GM12878 (cell line): ENCODE measurements around the gene GOLGA2. TPM values are rescaled to one million over a fixed set of nuclear protein-coding genes. Genes with fewer than 3 reads are reported as not detected.

ENCODE experiments used
- ATAC-seq: fragments of 200-7000 bp; cut with Tn5 transposase; 3 replicates; pipeline ENCODE4 v1.9.1; 2020; ENCODE audit warnings: mild to moderate bottlenecking, moderate library complexity
- BruUV-seq: library from RNA; stranded (reverse); fragments of 400-500 nt; replicated peaks from 2 replicates; lab custom pipeline; 2021; lab: Mats Ljungman, UMichigan
- CTCF ChIA-PET: fragments of 300-600 bp; sonication (Branson Sonifier 250); formaldehyde crosslinking; extraction: SDS; loops from one replicate; lab custom pipeline; 2021; ENCODE audit warnings: inconsistent platforms; lab: Yijun Ruan, JAX
- POLR2A ChIA-PET: fragments of 350-600 bp; formaldehyde crosslinking; extraction: SDS; loops from one replicate; lab custom pipeline; 2021; ENCODE audit warnings: inconsistent platforms; lab: Charles Lee
- RAD21 ChIA-PET: fragments of 300-600 bp; sonication (Branson Sonifier 250); formaldehyde crosslinking; loops from one replicate; lab custom pipeline; 2023; ENCODE audit warnings: antibody characterized with exemption; ENCODE audit not compliant: unreplicated experiment; lab: Charles Lee
- SMC1A ChIA-PET: fragments of 300-600 bp; sonication (Branson Sonifier 250); formaldehyde crosslinking; loops from one replicate; lab custom pipeline; 2023; ENCODE audit not compliant: unreplicated experiment, uncharacterized antibody; lab: Charles Lee
- DNase-seq: peaks from one replicate; pipeline ENCODE4 v3.0.0-alpha.2; 2011; ENCODE audit warnings: low read depth, low spot score
- FAIRE-seq: peaks from 3 replicates; lab custom pipeline; 2011; peaks lifted over from hg19 to GRCh38; lab: Jason Lieb, UNC
- H2AFZ ChIP-seq: 2 replicates; pipeline ENCODE4 v1.6.0; 2011; ENCODE audit warnings: low read depth, low read length, control low read depth; ENCODE audit not compliant: control insufficient read depth
- H3K27ac ChIP-seq: 2 replicates; pipeline ENCODE4 v1.5.1; 2011; ENCODE audit warnings: control low read depth; ENCODE audit not compliant: control insufficient read depth, insufficient read depth
- H3K27me3 ChIP-seq, 2 experiments: replicated peaks in 1 of 2; 2 replicates each; pipeline versions ENCODE4 v1.6.0 to v1.6.1; 2011; ENCODE audit warnings: low read length in 1 of 2; ENCODE audit not compliant: control insufficient read depth in 2 of 2, insufficient read depth in 2 of 2
- H3K36me3 ChIP-seq, 2 experiments: 2 replicates each; pipeline ENCODE4 v1.5.1; 2011; ENCODE audit warnings: low read length in 1 of 2; ENCODE audit not compliant: control insufficient read depth in 2 of 2, insufficient read depth in 2 of 2
- H3K4me1 ChIP-seq: 2 replicates; pipeline ENCODE4 v1.6.1; 2011; ENCODE audit warnings: mild to moderate bottlenecking, low read length, moderate library complexity, mixed read lengths; ENCODE audit not compliant: control insufficient read depth, insufficient read depth
- H3K4me2 ChIP-seq: 2 replicates; pipeline ENCODE4 v1.6.0; 2011; ENCODE audit warnings: control low read depth; ENCODE audit not compliant: control insufficient read depth, insufficient read depth
- H3K4me3 ChIP-seq: fragments of 200-600 bp; sonication (generic); 2 replicates; pipeline ENCODE4 v1.5.1; 2016
- H3K79me2 ChIP-seq: 2 replicates; pipeline ENCODE4 v1.6.0; 2011; ENCODE audit warnings: low read length; ENCODE audit not compliant: control insufficient read depth, insufficient read depth
- H3K9ac ChIP-seq: 2 replicates; pipeline ENCODE4 v1.8.0; 2011; ENCODE audit warnings: low read length, control low read depth, mixed read lengths; ENCODE audit not compliant: control insufficient read depth, insufficient read depth
- H3K9me3 ChIP-seq: replicated peaks from 3 replicates; pipeline ENCODE4 v1.5.1; 2011; ENCODE audit warnings: mild to moderate bottlenecking, low read length; ENCODE audit not compliant: control insufficient read depth, insufficient read depth
- H4K20me1 ChIP-seq: 2 replicates; pipeline ENCODE4 v1.6.0; 2011; ENCODE audit not compliant: control insufficient read depth, insufficient read depth
- BHLHE40 ChIP-seq, 2 experiments: fragments of 450-650 bp in 1 of 2; IDR thresholded peaks; 2 replicates each; pipeline ENCODE4 v1.6.1; 2011 to 2017; ENCODE audit warnings: low read depth in 2 of 2, borderline replicate concordance in 1 of 2, improper control_type of control experiment in 1 of 2, low read length in 1 of 2, mild to moderate bottlenecking in 1 of 2
- SP1 ChIP-seq: IDR thresholded peaks from one replicate; pipeline ENCODE4 v1.6.1; 2011; ENCODE audit warnings: low read depth, low read length
- WGBS: methylation state at CpG from one replicate; pipeline ENCODE4 v1.1.6; 2016; ENCODE audit warnings: low lambda C conversion rate; ENCODE audit not compliant: insufficient replicate concordance, insufficient coverage; ENCODE audit errors: missing lambda C conversion rate; 5-methylcytosine and 5-hydroxymethylcytosine counted together
- in situ Hi-C: fragments of 300-500 bp; cut with MboI; formaldehyde crosslinking; loops from 9 replicates; pipeline ENCODE4 v1.14.3; 2018; ENCODE audit warnings: mixed read lengths
- intact Hi-C: fragments of 100-400 bp; cut with micrococcal nuclease; formaldehyde crosslinking; loops from one replicate; pipeline ENCODE4 v1.14.2; 2022; ENCODE audit not compliant: unreplicated experiment
- polyA plus RNA-seq, 11 experiments: library from polyadenylated mRNA; depleted of rRNA in 4 of 11; unstranded in 6 of 11; stranded (reverse) in 5 of 11; fragments of >200 nt; fragmentation: Nextera tagmentation in 4 of 11; fragmentation: Illumina TruSeq in 1 of 11; extraction: Ambion mirVana in 4 of 11; extraction: Trizol in 1 of 11; gene quantifications; 1 replicate in 1 of 11; 2 replicates in 10 of 11; pipeline versions ENCODE4 v1.2.1 to v1.2.3, GENCODE V29; 2011 to 2016; ENCODE audit warnings: inconsistent platforms in 2 of 11, missing spikeins in 2 of 11, low read depth in 1 of 11
- total RNA-seq, 4 experiments: library from RNA; depleted of rRNA in 3 of 4; stranded (reverse); fragments of >200 nt in 3 of 4; fragmentation: Illumina TruSeq in 1 of 4; extraction: Trizol in 1 of 4; gene quantifications; 2 replicates each; pipeline versions ENCODE4 v1.2.1 to v1.2.3, GENCODE V29; 2013 to 2021
- TF ChIP-seq, protein P1 (sequence below): IDR thresholded peaks from 2 replicates; pipeline ENCODE4 v1.6.1; 2012; ENCODE audit warnings: mild to moderate bottlenecking, low read depth, low read length

The GOLGA2 gene
- total and polyA plus RNA-seq, 10 of the 15 experiments (the other 5 are each of a cell fraction or from before 2014, with no cell fraction given): 5.9 to 32.6 (median 19.7) TPM

DNA sequence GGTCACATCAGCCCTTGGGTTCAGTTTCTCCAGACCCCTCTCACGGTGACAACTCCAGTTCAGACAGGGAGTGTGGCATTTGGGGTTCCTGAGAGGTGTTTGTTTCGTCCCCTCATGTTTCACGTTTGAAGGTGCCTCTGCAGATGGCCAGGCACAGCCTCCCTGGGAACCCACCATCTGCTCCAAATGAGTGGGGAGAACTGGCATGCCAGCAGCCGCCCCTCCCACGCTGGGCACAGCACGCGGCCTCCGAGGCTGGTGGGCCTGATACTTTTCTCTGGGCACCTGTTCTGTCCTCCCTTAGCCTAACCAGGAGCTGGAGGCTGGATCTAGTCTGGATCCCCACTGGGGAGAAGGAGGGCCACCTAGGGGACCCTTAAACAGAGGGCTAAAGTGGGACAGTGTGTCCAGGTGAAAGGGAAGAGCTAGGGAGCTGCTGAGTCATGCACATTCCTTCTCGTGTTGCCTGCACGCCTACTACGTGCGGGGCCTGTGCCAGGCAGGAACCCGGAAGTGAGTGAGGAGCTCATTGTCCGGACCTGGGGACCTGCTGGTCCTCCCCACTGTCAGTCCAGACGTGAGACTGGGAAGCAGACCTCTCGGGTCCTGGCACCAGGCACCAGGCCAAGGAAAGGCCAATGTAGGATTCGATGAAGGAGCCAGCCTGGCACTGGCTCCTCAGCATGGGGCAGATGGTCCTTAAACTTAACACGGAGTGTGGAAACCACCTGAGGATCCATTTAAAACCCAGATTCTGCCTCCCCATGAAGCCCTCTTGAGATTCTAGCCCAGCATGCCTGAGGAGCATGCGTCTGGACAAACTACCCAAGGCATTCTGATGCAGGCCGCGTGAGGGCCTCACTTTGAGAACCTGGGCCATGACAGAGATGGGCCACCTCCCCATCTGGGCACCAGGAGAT lies 61.0 kb downstream of the GOLGA2 start:
- peaks cover 0 to 2% of the 10 kb centered on the region in 2 experiments; a peak in 2 of 4 replicates for H3K27me3 ChIP-seq
- ChIA-PET POLR2A (interaction anchor here (1.4 kb wide), 1 partner anchor 61 kb away, joined by 3 read pairs; the partner anchor contains the start of genes GOLGA2 and SWI5), RAD21 (interaction anchor here (0.6 to 1.4 kb wide), 2 partner anchors 77 to 126 kb away, joined by 4 read pairs; no protein-coding TSS in a partner anchor), CTCF (interaction anchor here (0.6 to 2.0 kb wide), 2 partner anchors 24 to 1672 kb away, joined by 4 to 6 read pairs; no protein-coding TSS in a partner anchor), SMC1A (interaction anchor here (0.6 kb wide), 1 partner anchor 137 kb away, joined by 3 read pairs; no protein-coding TSS in a partner anchor)
- H2AFZ ChIP-seq: no peak overlapping the region
- DNase-seq (no peak), FAIRE-seq (no peak), ATAC-seq (no peak)
- H3K27ac ChIP-seq: no peak overlapping the region
- in situ Hi-C loops: no loop called here
- H3K4me1 ChIP-seq: peaks cover 5% of the 10 kb centered on the region; the same call in 1 of the 2 replicates
- H3K79me2 ChIP-seq: no peaks in the 10 kb centered on the region
- no peak overlapping the region for H3K4me3 ChIP-seq
- intact Hi-C loops: no loop called here
- TF ChIP-seq, protein P1, sequence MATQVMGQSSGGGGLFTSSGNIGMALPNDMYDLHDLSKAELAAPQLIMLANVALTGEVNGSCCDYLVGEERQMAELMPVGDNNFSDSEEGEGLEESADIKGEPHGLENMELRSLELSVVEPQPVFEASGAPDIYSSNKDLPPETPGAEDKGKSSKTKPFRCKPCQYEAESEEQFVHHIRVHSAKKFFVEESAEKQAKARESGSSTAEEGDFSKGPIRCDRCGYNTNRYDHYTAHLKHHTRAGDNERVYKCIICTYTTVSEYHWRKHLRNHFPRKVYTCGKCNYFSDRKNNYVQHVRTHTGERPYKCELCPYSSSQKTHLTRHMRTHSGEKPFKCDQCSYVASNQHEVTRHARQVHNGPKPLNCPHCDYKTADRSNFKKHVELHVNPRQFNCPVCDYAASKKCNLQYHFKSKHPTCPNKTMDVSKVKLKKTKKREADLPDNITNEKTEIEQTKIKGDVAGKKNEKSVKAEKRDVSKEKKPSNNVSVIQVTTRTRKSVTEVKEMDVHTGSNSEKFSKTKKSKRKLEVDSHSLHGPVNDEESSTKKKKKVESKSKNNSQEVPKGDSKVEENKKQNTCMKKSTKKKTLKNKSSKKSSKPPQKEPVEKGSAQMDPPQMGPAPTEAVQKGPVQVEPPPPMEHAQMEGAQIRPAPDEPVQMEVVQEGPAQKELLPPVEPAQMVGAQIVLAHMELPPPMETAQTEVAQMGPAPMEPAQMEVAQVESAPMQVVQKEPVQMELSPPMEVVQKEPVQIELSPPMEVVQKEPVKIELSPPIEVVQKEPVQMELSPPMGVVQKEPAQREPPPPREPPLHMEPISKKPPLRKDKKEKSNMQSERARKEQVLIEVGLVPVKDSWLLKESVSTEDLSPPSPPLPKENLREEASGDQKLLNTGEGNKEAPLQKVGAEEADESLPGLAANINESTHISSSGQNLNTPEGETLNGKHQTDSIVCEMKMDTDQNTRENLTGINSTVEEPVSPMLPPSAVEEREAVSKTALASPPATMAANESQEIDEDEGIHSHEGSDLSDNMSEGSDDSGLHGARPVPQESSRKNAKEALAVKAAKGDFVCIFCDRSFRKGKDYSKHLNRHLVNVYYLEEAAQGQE: no peak
- TF ChIP-seq SP1 (no peak), BHLHE40 (IDR thresholded peaks at IDR 0.05; ENCODE audit: borderline replicate concordance in 1 of 2, low read depth in 2 of 2, low read length in 1 of 2) (no peak)
- H3K9ac ChIP-seq: no peak overlapping the region
- H3K9me3 ChIP-seq: no peaks in the 10 kb centered on the region
- H3K36me3 ChIP-seq: no peaks in the 10 kb centered on the region
- H3K4me2 ChIP-seq: no peak overlapping the region
- WGBS: 66% methylated on average over 18 of the region's 21 CpGs
- H4K20me1 ChIP-seq: no peaks in the 10 kb centered on the region
- BruUV-seq: no TSS peak
